HEK293 (cell line): ENCODE measurements around the gene RER1.

Experiments used
- CTCF ChIA-PET: fragments of 350-600 bp; formaldehyde crosslinking; extraction: SDS; loops from one replicate; lab custom pipeline; 2021; ENCODE audit warnings: antibody characterized with exemption; lab: Yijun Ruan, JAX
- POLR2A ChIA-PET: fragments of 300-600 bp; formaldehyde crosslinking; extraction: SDS; loops from one replicate; lab custom pipeline; 2020; ENCODE audit warnings: antibody characterized with exemption, inconsistent platforms; lab: Yijun Ruan, JAX
- H3K27ac ChIP-seq: fragments of 200-500 bp; sonication (Bioruptor generic); 2 replicates; pipeline ENCODE4 v1.5.1; 2014; ENCODE audit warnings: low read depth, low read length, control low read depth, inconsistent platforms; ENCODE audit errors: extremely low read depth
- H3K36me3 ChIP-seq, 2 experiments: fragments of 200-500 bp in 1 of 2; sonication (Bioruptor generic) in 1 of 2; 1 replicate in 1 of 2; 2 replicates in 1 of 2; pipeline ENCODE4 v1.5.1; 2014 to 2017; ENCODE audit warnings: inconsistent platforms in 2 of 2, low read length in 2 of 2; ENCODE audit not compliant: control insufficient read depth in 2 of 2, insufficient read depth in 1 of 2
- H3K4me1 ChIP-seq: fragments of 200-500 bp; sonication (Bioruptor generic); 2 replicates; pipeline ENCODE4 v1.5.1; 2014; ENCODE audit warnings: mild to moderate bottlenecking, low read length, inconsistent platforms; ENCODE audit not compliant: control insufficient read depth, insufficient read depth
- H3K4me3 ChIP-seq: 2 replicates; pipeline ENCODE4 v1.5.1; 2011; ENCODE audit warnings: low read depth, mild to moderate bottlenecking, control low read depth, low read length, moderate library complexity
- H3K9me3 ChIP-seq: fragments of 200-500 bp; sonication (Bioruptor generic); 2 replicates; pipeline ENCODE4 v1.5.1; 2014; ENCODE audit warnings: low read depth, low read length, inconsistent platforms; ENCODE audit not compliant: control insufficient read depth, insufficient read depth
- GFI1B ChIP-seq: fragments of 450-650 bp; formaldehyde crosslinking; IDR thresholded peaks from 2 replicates; pipeline ENCODE4 v1.5.1; 2016; ENCODE audit warnings: missing biosample characterization, missing genetic modification characterization
- HOXA7 ChIP-seq: sonication (generic); formaldehyde crosslinking; IDR thresholded peaks from 2 replicates; pipeline ENCODE4 v1.8.1; 2022; ENCODE audit warnings: missing genetic modification reagents, borderline replicate concordance
- HOXC10 ChIP-seq: sonication (generic); formaldehyde crosslinking; IDR thresholded peaks from 2 replicates; pipeline ENCODE4 v1.8.1; 2023; ENCODE audit warnings: mild to moderate bottlenecking, missing genetic modification reagents
- KLF16 ChIP-seq: fragments of 450-650 bp; formaldehyde crosslinking; IDR thresholded peaks from 2 replicates; pipeline ENCODE4 v1.5.1; 2017; ENCODE audit warnings: missing biosample characterization, missing genetic modification characterization
- SCRT2 ChIP-seq: fragments of 450-650 bp; formaldehyde crosslinking; IDR thresholded peaks from 2 replicates; pipeline ENCODE4 v1.5.1; 2016; ENCODE audit warnings: missing biosample characterization, missing genetic modification characterization
- TCF7L2 ChIP-seq: IDR thresholded peaks from 2 replicates; pipeline ENCODE4 v1.6.1; 2011; ENCODE audit warnings: low read depth, mild to moderate bottlenecking, inconsistent platforms, low read length, moderate library complexity, borderline replicate concordance
- ZBTB17 ChIP-seq: fragments of 450-650 bp; formaldehyde crosslinking; IDR thresholded peaks from 2 replicates; pipeline ENCODE4 v1.5.1; 2016; ENCODE audit warnings: missing biosample characterization, missing genetic modification characterization
- ZBTB48 ChIP-seq: fragments of 450-650 bp; formaldehyde crosslinking; IDR thresholded peaks from 2 replicates; pipeline ENCODE4 v1.5.1; 2016; ENCODE audit warnings: missing biosample characterization, missing genetic modification characterization
- ZBTB7A ChIP-seq: fragments of 450-650 bp; formaldehyde crosslinking; IDR thresholded peaks from 2 replicates; pipeline ENCODE4 v1.5.1; 2016; ENCODE audit warnings: low read depth, missing biosample characterization, missing genetic modification characterization
- ZFHX2 ChIP-seq: fragments of 450-650 bp; formaldehyde crosslinking; conservative IDR thresholded peaks from 2 replicates; pipeline ENCODE4 v1.5.1; 2016; ENCODE audit warnings: missing biosample characterization, missing genetic modification characterization
- ZFP3 ChIP-seq: fragments of 450-650 bp; formaldehyde crosslinking; IDR thresholded peaks from 2 replicates; pipeline ENCODE4 v1.5.1; 2016; ENCODE audit warnings: low read depth, missing biosample characterization, missing genetic modification characterization
- ZFP69B ChIP-seq: fragments of 450-650 bp; formaldehyde crosslinking; IDR thresholded peaks from 2 replicates; pipeline ENCODE4 v1.5.1; 2016; ENCODE audit warnings: missing biosample characterization, missing genetic modification characterization
- ZNF114 ChIP-seq: fragments of 450-650 bp; formaldehyde crosslinking; IDR thresholded peaks from 2 replicates; pipeline ENCODE4 v1.5.0; 2017; ENCODE audit warnings: missing biosample characterization, missing genetic modification characterization
- ZNF248 ChIP-seq: fragments of 450-650 bp; formaldehyde crosslinking; IDR thresholded peaks from 2 replicates; pipeline ENCODE4 v1.5.1; 2017; ENCODE audit warnings: missing biosample characterization, missing genetic modification characterization
- ZNF311 ChIP-seq: fragments of 450-650 bp; formaldehyde crosslinking; IDR thresholded peaks from 2 replicates; pipeline ENCODE4 v1.5.1; 2017; ENCODE audit warnings: missing biosample characterization, missing genetic modification characterization, borderline replicate concordance
- ZNF335 ChIP-seq: fragments of 450-650 bp; formaldehyde crosslinking; conservative IDR thresholded peaks from 2 replicates; pipeline ENCODE4 v1.5.1; 2016; ENCODE audit warnings: missing biosample characterization, missing genetic modification characterization
- ZNF354C ChIP-seq: fragments of 450-650 bp; formaldehyde crosslinking; IDR thresholded peaks from 2 replicates; pipeline ENCODE4 v1.5.1; 2016; ENCODE audit warnings: missing biosample characterization, missing genetic modification characterization, low read depth, borderline replicate concordance
- ZNF558 ChIP-seq: fragments of 450-650 bp; formaldehyde crosslinking; IDR thresholded peaks from 2 replicates; pipeline ENCODE4 v1.5.1; 2016; ENCODE audit warnings: missing biosample characterization, missing genetic modification characterization
- ZNF571 ChIP-seq: fragments of 450-650 bp; formaldehyde crosslinking; IDR thresholded peaks from 2 replicates; pipeline ENCODE4 v1.5.0; 2017; ENCODE audit warnings: missing biosample characterization, missing genetic modification characterization
- ZNF580 ChIP-seq: fragments of 450-650 bp; formaldehyde crosslinking; IDR thresholded peaks from 2 replicates; pipeline ENCODE4 v1.5.1; 2016; ENCODE audit warnings: missing biosample characterization, missing genetic modification characterization
- ZNF660 ChIP-seq: fragments of 450-650 bp; IDR thresholded peaks from 2 replicates; pipeline ENCODE4 v1.5.1; 2018; ENCODE audit warnings: missing biosample characterization, mild to moderate bottlenecking, missing genetic modification characterization
- ZNF777 ChIP-seq: fragments of 450-650 bp; formaldehyde crosslinking; IDR thresholded peaks from 2 replicates; pipeline ENCODE4 v1.5.1; 2017; ENCODE audit warnings: missing biosample characterization, missing genetic modification characterization, borderline replicate concordance
- ZNF785 ChIP-seq: fragments of 450-650 bp; formaldehyde crosslinking; IDR thresholded peaks from 2 replicates; pipeline ENCODE4 v1.5.1; 2016; ENCODE audit warnings: missing biosample characterization, missing genetic modification characterization
- ZNF792 ChIP-seq: fragments of 450-650 bp; formaldehyde crosslinking; IDR thresholded peaks from 2 replicates; pipeline ENCODE4 v1.5.1; 2016; ENCODE audit warnings: missing biosample characterization, missing genetic modification characterization
- TF ChIP-seq, protein P1 (sequence below): fragments of 450-650 bp; formaldehyde crosslinking; IDR thresholded peaks from 2 replicates; pipeline ENCODE4 v1.5.1; 2017; ENCODE audit warnings: missing biosample characterization, missing genetic modification characterization

RER1 gene

GRCh38 chr1:2394761-2395160 lies 3.1 kb downstream of the RER1 start:
- TF ChIP-seq ZNF660 (tag by site-specific recombination) (no peak), ZNF335 (tag by site-specific recombination) (no peak), ZNF580 (tag by site-specific recombination) (no peak), ZBTB7A (tag by site-specific recombination) (no peak), ZFP3 (tag by site-specific recombination) (no peak), SCRT2 (no peak), KLF16 (tag by site-specific recombination) (no peak), ZNF558 (no peak), HOXC10 (CRISPR knock-in tag) (no peak), ZBTB17 (tag by site-specific recombination) (no peak), ZNF248 (no peak)
- TF ChIP-seq, protein P1, sequence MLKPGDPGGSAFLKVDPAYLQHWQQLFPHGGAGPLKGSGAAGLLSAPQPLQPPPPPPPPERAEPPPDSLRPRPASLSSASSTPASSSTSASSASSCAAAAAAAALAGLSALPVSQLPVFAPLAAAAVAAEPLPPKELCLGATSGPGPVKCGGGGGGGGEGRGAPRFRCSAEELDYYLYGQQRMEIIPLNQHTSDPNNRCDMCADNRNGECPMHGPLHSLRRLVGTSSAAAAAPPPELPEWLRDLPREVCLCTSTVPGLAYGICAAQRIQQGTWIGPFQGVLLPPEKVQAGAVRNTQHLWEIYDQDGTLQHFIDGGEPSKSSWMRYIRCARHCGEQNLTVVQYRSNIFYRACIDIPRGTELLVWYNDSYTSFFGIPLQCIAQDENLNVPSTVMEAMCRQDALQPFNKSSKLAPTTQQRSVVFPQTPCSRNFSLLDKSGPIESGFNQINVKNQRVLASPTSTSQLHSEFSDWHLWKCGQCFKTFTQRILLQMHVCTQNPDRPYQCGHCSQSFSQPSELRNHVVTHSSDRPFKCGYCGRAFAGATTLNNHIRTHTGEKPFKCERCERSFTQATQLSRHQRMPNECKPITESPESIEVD (tag by site-specific recombination): no peak
- TF ChIP-seq, all 188 proteins: peak for 0
- peaks cover 8 to 77% of the 10 kb centered on the region in 2 experiments for H3K36me3 ChIP-seq
- H3K27ac ChIP-seq: no peak overlapping the region
- H3K4me1 ChIP-seq: peaks cover 3% of the 10 kb centered on the region; the same call in 1 of the 2 replicates
- H3K9me3 ChIP-seq: no peaks in the 10 kb centered on the region
- POLR2A ChIA-PET: no interaction called here
- no peak overlapping the region for H3K4me3 ChIP-seq
- CTCF ChIA-PET: interaction anchor here (0.6 to 1.4 kb wide), 2 partner anchors 13 to 221 kb away, joined by 3 to 4 read pairs; no protein-coding TSS in a partner anchor

DNA sequence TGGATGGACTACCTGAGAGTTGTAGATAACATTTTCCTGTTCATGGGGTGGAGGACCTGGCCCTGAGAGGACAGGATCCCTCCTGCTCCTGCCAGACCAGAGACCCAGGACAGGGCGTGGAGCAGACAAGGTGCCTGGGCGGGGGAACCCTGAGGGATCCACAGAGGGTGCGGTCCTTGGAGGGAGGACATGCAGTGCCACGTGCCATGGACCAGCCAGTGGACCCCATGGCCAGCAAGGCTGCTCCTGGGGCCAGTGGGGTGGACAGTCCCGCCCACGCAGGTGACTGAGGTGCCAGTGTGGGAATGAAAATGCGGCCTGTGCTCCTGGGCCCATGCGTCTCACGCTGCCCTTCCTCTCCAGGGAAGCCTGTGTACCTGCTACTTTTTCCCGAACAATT lies 3.6 kb downstream of the RER1 start:
- H3K27ac ChIP-seq: no peak overlapping the region
- H3K4me1 ChIP-seq: peaks cover 3% of the 10 kb centered on the region; the same call in 1 of the 2 replicates
- TF ChIP-seq ZNF558 (no peak), ZFHX2 (tag by site-specific recombination) (no peak), SCRT2 (no peak), ZNF792 (tag by site-specific recombination) (no peak), HOXA7 (CRISPR knock-in tag) (no peak), ZNF777 (tag by site-specific recombination) (no peak), ZNF311 (tag by site-specific recombination) (no peak)
- POLR2A ChIA-PET: no interaction called here
- CTCF ChIA-PET: no interaction called here
- no peaks in the 10 kb centered on the region for H3K9me3 ChIP-seq
- H3K4me3 ChIP-seq: no peak overlapping the region
- peaks cover 9 to 77% of the 10 kb centered on the region in 2 experiments for H3K36me3 ChIP-seq

DNA sequence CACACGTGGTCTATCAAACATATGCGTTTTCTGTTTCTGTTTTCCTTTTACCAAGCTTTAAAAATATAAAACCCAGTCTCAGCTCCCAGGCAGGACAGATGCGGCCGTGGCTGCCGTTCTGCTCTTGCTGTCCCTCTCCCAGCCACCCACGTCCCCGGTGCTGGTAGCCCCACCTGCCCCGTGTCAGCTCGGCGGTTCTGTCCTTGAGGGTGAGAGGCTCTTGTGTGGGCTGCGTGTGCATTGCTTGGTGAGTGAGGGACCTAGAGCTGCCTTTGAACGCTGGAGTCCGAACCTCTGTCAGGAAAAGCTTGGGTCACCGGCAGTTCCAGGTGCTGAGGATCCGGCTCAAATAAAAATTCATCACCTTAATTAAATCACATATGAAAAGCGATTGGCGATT lies 4.4 kb downstream of the RER1 start:
- H3K9me3 ChIP-seq: no peaks in the 10 kb centered on the region
- H3K4me1 ChIP-seq: no peaks in the 10 kb centered on the region
- POLR2A ChIA-PET: interaction anchor here (1.6 kb wide), 1 partner anchor 162 kb away, joined by 3 read pairs; no protein-coding TSS in a partner anchor
- H3K27ac ChIP-seq: no peak overlapping the region
- no peak overlapping the region for H3K4me3 ChIP-seq
- TF ChIP-seq GFI1B (tag by site-specific recombination) (no peak), ZFP69B (tag by site-specific recombination) (no peak), ZNF354C (tag by site-specific recombination) (no peak), ZNF571 (no peak), ZNF114 (tag by site-specific recombination) (no peak), ZBTB48 (tag by site-specific recombination) (no peak), TCF7L2 (no peak), ZNF785 (no peak)
- peaks cover 12 to 84% of the 10 kb centered on the region in 2 experiments for H3K36me3 ChIP-seq
- CTCF ChIA-PET: interaction anchor here (0.6 to 1.9 kb wide), 2 partner anchors 165 to 201 kb away, joined by 3 to 6 read pairs; partner anchors contain the start of gene FAAP20
